Measurements from ENCODE around the gene COL27A1. TPM values are rescaled to one million over a fixed set of nuclear protein-coding genes. Genes with fewer than 3 reads are reported as not detected.

Gene COL27A1
- total RNA-seq, 2 experiments from 2014 or later, result 0.87 to 1.2 TPM

GRCh38 chr9:114119242-114120191 lies 35.8 kb upstream of the COL27A1 start:
- Mint-ChIP-seq H3K27me3 (peaks cover 28% of the 10 kb centered on the region), H3K4me3 (no peak overlapping the region), H3K9me3 (no peaks in the 10 kb centered on the region), H3K27ac (no peak overlapping the region), H3K36me3 (ENCODE audit: low read depth) (no peaks in the 10 kb centered on the region), H3K4me1 (ENCODE audit: low read depth) (no peaks in the 10 kb centered on the region)
- no peak for TF ChIP-seq CTCF (IDR thresholded peaks at IDR 0.05)
- ChIA-PET POLR2A (no interaction called here), CTCF (no interaction called here)
- no peak for DNase-seq
- no peak for ATAC-seq (ENCODE audit: poor library complexity)
- no peak overlapping the region for H3K27ac ChIP-seq (ENCODE audit: low read depth in 1 of 2, low read length in 2 of 2)
- H3K27me3 ChIP-seq (ENCODE audit: control insufficient read depth in 1 of 2, insufficient read depth in 2 of 2, low read length in 2 of 2), result peaks cover 0 to 11% of the 10 kb centered on the region in 2 experiments
- intact Hi-C loops (cut with DNase I, micrococcal nuclease), result no loop called here
- H3K36me3 ChIP-seq (ENCODE audit: insufficient read depth, low read length), result no peaks in the 10 kb centered on the region
- H3K4me1 ChIP-seq (ENCODE audit: insufficient read depth, low read length), result no peaks in the 10 kb centered on the region
- H3K9me3 ChIP-seq (ENCODE audit: control insufficient read depth in 1 of 2, insufficient read depth in 1 of 2, low read length in 2 of 2), result peaks cover 0 to 5% of the 10 kb centered on the region in 2 experiments
- H3K4me3 ChIP-seq (ENCODE audit: low read length), result no peak overlapping the region

GRCh38 chr9:114120192-114121014 lies 34.9 kb upstream of the COL27A1 start:
- Histone ChIP-seq H3K27me3 (ENCODE audit: control insufficient read depth in 1 of 2, insufficient read depth in 2 of 2, low read length in 2 of 2) (peaks cover 0 to 8% of the 10 kb centered on the region in 2 experiments), H3K4me1 (ENCODE audit: insufficient read depth, low read length) (no peaks in the 10 kb centered on the region), H3K27ac (ENCODE audit: low read depth in 1 of 2, low read length in 2 of 2) (no peak overlapping the region), H3K4me3 (ENCODE audit: low read length) (no peak overlapping the region), H3K36me3 (ENCODE audit: insufficient read depth, low read length) (no peaks in the 10 kb centered on the region), H3K9me3 (ENCODE audit: control insufficient read depth in 1 of 2, insufficient read depth in 1 of 2, low read length in 2 of 2) (peaks cover 0 to 5% of the 10 kb centered on the region in 2 experiments)
- no peak for ATAC-seq (ENCODE audit: poor library complexity)
- Mint-ChIP-seq H3K27me3 (peaks cover 26% of the 10 kb centered on the region), H3K4me1 (ENCODE audit: low read depth) (no peaks in the 10 kb centered on the region), H3K27ac (no peak overlapping the region), H3K4me3 (no peak overlapping the region), H3K9me3 (no peaks in the 10 kb centered on the region), H3K36me3 (ENCODE audit: low read depth) (no peaks in the 10 kb centered on the region)
- TF ChIP-seq CTCF (IDR thresholded peaks at IDR 0.05), result no peak
- CTCF ChIA-PET, result no interaction called here
- intact Hi-C loops (cut with DNase I, micrococcal nuclease), result no loop called here
- no peak for DNase-seq
- POLR2A ChIA-PET, result no interaction called here

GRCh38 chr9:114121227-114122135 lies 33.9 kb upstream of the COL27A1 start:
- no peaks in the 10 kb centered on the region for H3K36me3 Mint-ChIP-seq (ENCODE audit: low read depth)
- peaks cover 0 to 5% of the 10 kb centered on the region in 2 experiments for H3K9me3 ChIP-seq (ENCODE audit: control insufficient read depth in 1 of 2, insufficient read depth in 1 of 2, low read length in 2 of 2)
- H3K27ac ChIP-seq (ENCODE audit: low read depth in 1 of 2, low read length in 2 of 2), result no peak overlapping the region
- H3K4me3 ChIP-seq (ENCODE audit: low read length), result no peak overlapping the region
- peaks cover 0 to 8% of the 10 kb centered on the region in 2 experiments for H3K27me3 ChIP-seq (ENCODE audit: control insufficient read depth in 1 of 2, insufficient read depth in 2 of 2, low read length in 2 of 2)
- ATAC-seq (ENCODE audit: poor library complexity), result no peak
- no peaks in the 10 kb centered on the region for H3K9me3 Mint-ChIP-seq
- ChIA-PET POLR2A (no interaction called here), CTCF (no interaction called here)
- no peaks in the 10 kb centered on the region for H3K4me1 Mint-ChIP-seq (ENCODE audit: low read depth)
- no peak overlapping the region for H3K27ac Mint-ChIP-seq
- no peak for TF ChIP-seq CTCF (IDR thresholded peaks at IDR 0.05)
- H3K27me3 Mint-ChIP-seq, result peaks cover 21% of the 10 kb centered on the region
- H3K4me3 Mint-ChIP-seq, result no peak overlapping the region
- H3K4me1 ChIP-seq (ENCODE audit: insufficient read depth, low read length), result no peaks in the 10 kb centered on the region
- intact Hi-C loops (cut with DNase I, micrococcal nuclease), result no loop called here
- no peak for DNase-seq
- H3K36me3 ChIP-seq (ENCODE audit: insufficient read depth, low read length), result no peaks in the 10 kb centered on the region
